Measurements from ENCODE around the gene AMIGO1.

DNA sequence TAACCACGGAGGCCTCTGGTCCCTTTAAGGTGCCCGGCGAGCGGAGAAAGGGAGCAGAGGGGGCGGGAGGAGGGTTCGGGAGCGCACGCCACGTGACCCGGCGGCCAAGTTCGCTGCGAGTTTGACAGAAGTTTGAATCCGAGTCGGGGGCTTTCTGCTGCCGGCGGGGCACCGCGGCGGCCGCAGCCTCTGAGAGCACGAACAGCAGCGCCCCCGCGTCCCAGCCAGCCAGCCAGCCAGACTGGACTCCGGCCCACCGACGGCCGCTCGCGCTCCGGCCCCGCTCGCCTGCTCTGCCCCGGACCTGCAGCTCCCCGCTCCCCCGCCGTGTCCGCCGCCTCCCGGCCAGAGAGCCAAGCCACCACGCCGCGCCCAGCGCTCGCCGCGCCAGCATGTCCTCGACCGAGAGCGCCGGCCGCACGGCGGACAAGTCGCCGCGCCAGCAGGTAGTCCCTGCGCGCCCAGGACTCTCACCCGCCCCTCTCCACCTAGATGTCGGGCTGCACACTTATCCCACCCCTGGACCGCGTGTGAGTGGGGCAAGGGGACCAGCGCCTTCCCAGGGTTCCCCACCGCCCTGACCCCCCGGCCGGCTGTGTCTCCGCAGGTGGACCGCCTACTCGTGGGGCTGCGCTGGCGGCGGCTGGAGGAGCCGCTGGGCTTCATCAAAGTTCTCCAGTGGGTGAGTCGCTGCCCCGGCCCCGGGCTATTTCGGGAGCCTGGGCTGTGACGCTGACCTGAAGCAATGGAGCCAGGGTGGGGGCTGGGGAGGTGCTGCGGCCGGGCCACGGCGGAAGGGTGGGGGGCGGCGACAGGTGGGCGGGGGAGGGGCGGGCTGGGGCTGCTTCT is 42.9 kb downstream of the AMIGO1 start, which contains the start of gene SYPL2:
- TF ChIP-seq, protein P1, sequence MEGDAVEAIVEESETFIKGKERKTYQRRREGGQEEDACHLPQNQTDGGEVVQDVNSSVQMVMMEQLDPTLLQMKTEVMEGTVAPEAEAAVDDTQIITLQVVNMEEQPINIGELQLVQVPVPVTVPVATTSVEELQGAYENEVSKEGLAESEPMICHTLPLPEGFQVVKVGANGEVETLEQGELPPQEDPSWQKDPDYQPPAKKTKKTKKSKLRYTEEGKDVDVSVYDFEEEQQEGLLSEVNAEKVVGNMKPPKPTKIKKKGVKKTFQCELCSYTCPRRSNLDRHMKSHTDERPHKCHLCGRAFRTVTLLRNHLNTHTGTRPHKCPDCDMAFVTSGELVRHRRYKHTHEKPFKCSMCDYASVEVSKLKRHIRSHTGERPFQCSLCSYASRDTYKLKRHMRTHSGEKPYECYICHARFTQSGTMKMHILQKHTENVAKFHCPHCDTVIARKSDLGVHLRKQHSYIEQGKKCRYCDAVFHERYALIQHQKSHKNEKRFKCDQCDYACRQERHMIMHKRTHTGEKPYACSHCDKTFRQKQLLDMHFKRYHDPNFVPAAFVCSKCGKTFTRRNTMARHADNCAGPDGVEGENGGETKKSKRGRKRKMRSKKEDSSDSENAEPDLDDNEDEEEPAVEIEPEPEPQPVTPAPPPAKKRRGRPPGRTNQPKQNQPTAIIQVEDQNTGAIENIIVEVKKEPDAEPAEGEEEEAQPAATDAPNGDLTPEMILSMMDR (conservative IDR thresholded peaks at IDR 0.05), result no peak
- no peak for TF ChIP-seq ZFX (IDR thresholded peaks at IDR 0.05)
